ENCODE data around the gene STON2. TPM values are rescaled to one million over a fixed set of nuclear protein-coding genes. Genes with fewer than 3 reads are reported as not detected.
"Not testable (repeated sequence)": the region's sequence is repeated elsewhere in the genome, so short reads cannot be mapped to it uniquely, and the experiment has no call there.

The STON2 gene
- polyA plus RNA-seq, 3 donors, result 45.5 to 49.7 (median 46.4) TPM

GRCh38 chr14:81235096-81235495 lies 165.0 kb downstream of the STON2 start:
- no peak for DNase-seq (ENCODE audit: low read depth in 3 of 3, low spot score in 2 of 3)

GRCh38 chr14:81234278-81234677 lies 165.8 kb downstream of the STON2 start:
- no peak for DNase-seq (ENCODE audit: low read depth in 3 of 3, low spot score in 2 of 3)

- no peak for DNase-seq (ENCODE audit: low read depth in 3 of 3, low spot score in 2 of 3)
Observed at GRCh38 chr14:81233615-81234014, 166.5 kb downstream of the STON2 start.

GRCh38 chr14:81231540-81231939 lies 168.6 kb downstream of the STON2 start:
- DNase-seq (ENCODE audit: low read depth in 3 of 3, low spot score in 2 of 3), result no peak

- no peak for DNase-seq (ENCODE audit: low read depth in 3 of 3, low spot score in 2 of 3)
Observed at GRCh38 chr14:81224222-81224621, 175.9 kb downstream of the STON2 start.

- DNase-seq (ENCODE audit: low read depth in 3 of 3, low spot score in 2 of 3), result not testable (repeated sequence)
Observed at GRCh38 chr14:81223788-81224187, 176.3 kb downstream of the STON2 start.

GRCh38 chr14:81222691-81223090 lies 177.4 kb downstream of the STON2 start:
- DNase-seq (ENCODE audit: low read depth in 3 of 3, low spot score in 2 of 3), result no peak

- DNase-seq (ENCODE audit: low read depth in 3 of 3, low spot score in 2 of 3), result no peak
Observed at GRCh38 chr14:81222126-81222525, 178.0 kb downstream of the STON2 start.

- DNase-seq (ENCODE audit: low read depth in 3 of 3, low spot score in 2 of 3), result no peak
Observed at GRCh38 chr14:81221579-81222102, 178.5 kb downstream of the STON2 start.

- DNase-seq (ENCODE audit: low read depth in 3 of 3, low spot score in 2 of 3), result peak; percentile 94 to 97 (median 94)
Observed at GRCh38 chr14:81220830-81221578, 179.1 kb downstream of the STON2 start, which contains the start of gene GTF2A1. Gene GTF2A1 (minus strand): TSS chr14:81220959. CDS start chr14:81220518, 441 bp downstream.

- no peak for DNase-seq (ENCODE audit: low read depth in 3 of 3, low spot score in 2 of 3)
Observed at GRCh38 chr14:81220580-81220829, 179.6 kb downstream of the STON2 start.

- no peak for DNase-seq (ENCODE audit: low read depth in 3 of 3, low spot score in 2 of 3)
Observed at GRCh38 chr14:81219759-81220579, 180.2 kb downstream of the STON2 start.

GRCh38 chr14:81219210-81219758 lies 180.8 kb downstream of the STON2 start:
- DNase-seq (ENCODE audit: low read depth in 3 of 3, low spot score in 2 of 3), result peak; percentile 90 to 92 (median 90)

GRCh38 chr14:81211844-81212243 lies 188.3 kb downstream of the STON2 start:
- no peak for DNase-seq (ENCODE audit: low read depth in 3 of 3, low spot score in 2 of 3)

Other genes starting within 250 kb of the STON2 start
- 10 to 100 TPM; 40.3 to 44.9 (median 41.4) TPM for gene GTF2A1, start 179.4 kb downstream of the STON2 start, polyA plus RNA-seq (ENCODE audit: insufficient read length in 3 of 3)
- 10 to 100 TPM; 78.0 to 87.4 (median 85.8) TPM for gene SEL1L, start 133.5 kb upstream of the STON2 start, polyA plus RNA-seq (ENCODE audit: insufficient read length in 3 of 3)

All from right renal cortex interstitium (tissue), 3 donors.